Right lung (tissue), 5 donors: ENCODE results near the gene DDX11. TPM values are rescaled to one million over a fixed set of nuclear protein-coding genes. Genes with fewer than 3 reads are reported as not detected.
"Not testable (repeated sequence)": the region's sequence is repeated elsewhere in the genome, so short reads cannot be mapped to it uniquely, and the experiment has no call there.

Source experiments
- DNase-seq, 2 donors: peaks; one replicate each; pipeline ENCODE4 v3.0.0-alpha.2; 2013
- polyA plus RNA-seq, 5 donors: library from polyadenylated mRNA; unstranded; fragments of 120-200 nt; gene quantifications; one replicate each; pipeline versions ENCODE4 v1.2.1 to v1.2.3, GENCODE V29; 2013; ENCODE audit warnings: inconsistent platforms in 1 of 5, low replicate concordance in 1 of 5; ENCODE audit not compliant: insufficient read length in 5 of 5, insufficient read depth in 1 of 5

DDX11 gene
- polyA plus RNA-seq, 5 donors: 53.9 to 93.3 (median 61.9) TPM

- DNase-seq: no peak
Observed at GRCh38 chr12:31057671-31058070, 16.0 kb upstream of the DDX11 start.

DNA sequence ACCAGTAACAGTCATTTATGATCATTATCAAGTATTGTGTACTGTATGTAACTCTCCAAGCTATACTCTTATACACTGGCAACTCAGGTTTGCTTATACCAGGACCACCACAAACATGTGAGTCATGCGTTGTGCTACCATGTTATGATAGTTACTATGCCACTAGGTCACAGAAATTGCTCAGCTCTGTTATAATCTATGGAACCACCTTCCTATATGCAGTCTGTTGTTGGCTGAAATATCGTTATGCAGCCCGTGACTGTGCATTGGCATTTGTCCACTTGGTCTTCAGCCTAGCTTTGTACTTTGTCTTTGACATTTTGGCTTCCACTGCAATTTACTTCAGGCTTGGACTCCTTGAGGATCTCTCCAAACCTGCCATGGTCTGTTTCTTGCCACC, 7.5 kb upstream of the DDX11 start:
- DNase-seq: peak in 1 of 2 donors; percentile 18

GRCh38 chr12:31067656-31068055, 6.0 kb upstream of the DDX11 start:
- not testable (repeated sequence) for DNase-seq

GRCh38 chr12:31070971-31071740, 2.5 kb upstream of the DDX11 start:
- DNase-seq: not testable (repeated sequence)

DNA sequence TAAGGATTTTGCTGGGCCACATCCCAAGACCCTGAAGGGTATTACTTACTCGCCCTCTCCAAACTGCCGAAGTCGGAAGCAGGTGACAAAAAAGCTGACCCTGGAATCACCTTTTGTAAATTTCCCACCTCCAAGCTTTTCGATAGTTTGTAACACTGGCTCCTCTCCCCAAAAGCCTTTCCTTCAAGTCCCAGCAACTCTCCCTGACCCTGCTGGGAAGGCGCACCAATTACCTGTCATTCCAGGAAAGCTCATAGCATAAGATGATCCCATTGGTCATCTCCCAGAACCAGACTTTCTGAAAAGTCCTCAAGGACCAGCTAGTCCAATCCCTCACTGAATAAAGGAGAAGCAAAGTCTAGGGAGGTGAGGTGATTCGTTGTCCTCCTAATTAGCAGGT, 698 bp upstream of the DDX11 start:
- DNase-seq: not testable (repeated sequence)

DNA sequence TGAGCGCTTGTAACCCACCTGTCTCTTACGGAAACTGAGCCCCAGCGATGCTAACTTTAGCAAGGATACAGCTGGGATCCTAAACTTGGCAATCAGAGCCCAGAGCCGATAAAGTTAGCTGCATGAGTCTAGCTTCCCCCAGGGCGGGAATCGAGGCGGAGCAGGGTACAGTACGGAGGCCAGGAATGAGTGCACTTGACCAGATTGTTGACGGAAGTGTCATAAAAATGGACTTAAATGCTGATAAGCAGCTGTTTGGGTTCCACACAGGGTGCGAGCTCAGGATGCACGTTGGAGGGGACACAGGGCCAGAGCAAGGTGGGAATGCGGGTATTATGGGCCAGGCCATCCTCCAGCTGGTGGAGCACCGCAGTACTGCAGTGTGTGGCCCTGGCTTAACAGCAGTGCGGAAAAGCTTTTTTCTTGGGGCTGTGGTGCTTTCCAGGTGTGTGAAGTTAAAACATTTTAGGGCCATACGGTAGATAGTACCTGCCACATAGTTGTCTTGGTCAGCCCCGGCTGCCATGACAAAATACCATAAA, 744 bp downstream of the DDX11 start:
- not testable (repeated sequence) for DNase-seq

DNA sequence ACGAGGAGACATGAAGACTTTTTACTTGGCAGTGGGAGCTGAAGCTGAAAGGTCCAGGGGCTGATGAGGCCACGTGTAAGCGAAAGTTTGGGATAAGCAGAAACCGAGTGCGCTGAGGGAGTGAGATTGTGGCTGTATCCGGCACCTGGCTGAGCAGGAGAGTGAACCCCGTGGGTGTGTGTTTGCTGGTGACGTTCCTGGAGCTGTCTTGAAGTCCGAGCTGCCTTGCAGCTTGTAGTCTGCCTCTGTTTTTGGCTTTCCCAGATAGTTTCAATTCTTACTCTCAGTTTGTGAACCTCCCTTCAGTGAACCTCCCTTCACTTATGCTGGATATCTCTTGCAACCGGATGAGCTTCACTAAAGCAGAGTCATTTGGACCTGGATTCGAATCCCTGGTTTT, 2.5 kb downstream of the DDX11 start:
- not testable (repeated sequence) for DNase-seq

DNA sequence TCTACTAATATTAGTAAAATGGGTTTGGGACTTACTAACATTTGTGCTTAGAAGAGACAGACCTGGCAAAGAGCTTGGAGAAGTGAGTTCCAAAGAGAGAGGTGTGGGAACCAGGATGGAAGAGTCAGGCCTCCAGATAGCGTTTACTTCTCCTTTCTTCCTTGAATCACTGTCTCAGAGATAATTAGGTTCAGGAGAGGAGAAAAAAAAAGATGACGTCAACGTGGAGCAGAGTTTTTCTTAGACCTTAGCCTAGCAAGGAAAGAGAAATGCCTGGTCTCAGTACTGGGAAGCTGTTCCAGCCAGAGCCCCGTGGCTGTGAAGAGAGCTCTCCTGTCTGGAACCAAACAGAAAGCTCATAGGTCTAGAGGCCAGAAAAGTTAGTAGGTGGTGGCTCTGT, 3.4 kb downstream of the DDX11 start:
- not testable (repeated sequence) for DNase-seq

- DNase-seq: not testable (repeated sequence)
Observed at GRCh38 chr12:31077998-31078397, 4.3 kb downstream of the DDX11 start.

GRCh38 chr12:31079421-31079820, 5.8 kb downstream of the DDX11 start:
- DNase-seq: not testable (repeated sequence)

DNA sequence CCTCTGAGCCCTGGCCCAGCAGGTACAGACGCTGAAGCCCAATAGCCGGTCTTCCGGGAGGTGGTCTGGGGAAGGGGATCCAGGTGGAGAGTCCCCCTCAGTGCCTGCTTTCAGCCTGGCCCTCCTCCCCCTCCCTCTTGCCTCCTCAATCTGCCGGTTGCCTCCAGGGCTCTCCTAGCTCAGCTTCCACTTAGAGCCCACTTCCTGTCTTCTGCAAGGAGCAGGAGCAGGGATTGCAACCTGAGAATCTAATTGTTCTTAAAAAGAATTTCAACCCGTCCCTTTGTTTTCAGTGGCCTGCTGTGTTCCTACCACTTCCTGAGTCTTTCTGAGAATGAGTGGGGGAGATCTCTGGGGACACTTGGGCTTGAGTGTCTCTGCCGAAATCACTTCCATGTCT, 6.6 kb downstream of the DDX11 start:
- DNase-seq: not testable (repeated sequence)

GRCh38 chr12:31081274-31081673, 7.6 kb downstream of the DDX11 start:
- not testable (repeated sequence) for DNase-seq

DNA sequence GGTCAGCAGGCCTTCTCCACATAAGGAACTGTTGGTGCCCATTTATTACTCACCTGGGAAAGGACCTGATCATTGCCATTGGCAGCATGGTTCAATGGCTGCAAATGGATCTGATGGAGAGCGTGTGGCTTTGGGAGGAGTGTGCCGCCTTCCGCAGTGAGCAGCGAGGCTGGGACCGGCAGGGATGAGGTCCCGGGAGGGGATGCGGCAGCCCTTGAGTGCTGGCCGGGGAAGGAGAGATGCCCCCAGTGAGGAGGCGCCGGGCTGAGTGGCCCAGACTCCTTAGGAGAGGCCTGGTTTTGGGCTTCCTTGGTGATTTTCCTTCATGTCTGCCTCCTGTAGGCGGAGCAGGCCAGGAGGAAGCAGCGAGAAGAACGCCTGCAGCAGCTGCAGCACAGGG, 10.6 kb downstream of the DDX11 start:
- DNase-seq: not testable (repeated sequence)

- not testable (repeated sequence) for DNase-seq
Observed at GRCh38 chr12:31086032-31086431, 12.4 kb downstream of the DDX11 start.

DNA sequence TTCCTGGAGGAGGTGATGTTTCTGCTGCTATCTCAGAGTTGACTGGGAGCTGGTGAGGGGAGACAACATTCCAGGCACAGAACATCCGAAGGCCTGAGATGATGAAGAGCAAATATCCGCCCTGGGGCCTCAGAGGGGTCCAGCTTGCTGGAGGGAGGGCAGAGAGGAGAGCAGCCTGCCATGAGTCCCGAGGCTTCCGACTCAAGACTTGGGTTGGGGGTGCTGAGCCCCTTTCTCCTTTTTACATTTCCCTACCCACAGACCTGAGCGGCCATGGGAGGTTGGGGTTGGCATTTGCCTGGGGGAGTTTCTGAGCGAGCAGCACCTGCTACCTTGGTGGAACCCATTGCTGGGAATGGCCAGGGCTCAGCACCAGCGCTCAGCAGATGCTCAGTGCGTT, 13.8 kb downstream of the DDX11 start:
- not testable (repeated sequence) for DNase-seq

DNA sequence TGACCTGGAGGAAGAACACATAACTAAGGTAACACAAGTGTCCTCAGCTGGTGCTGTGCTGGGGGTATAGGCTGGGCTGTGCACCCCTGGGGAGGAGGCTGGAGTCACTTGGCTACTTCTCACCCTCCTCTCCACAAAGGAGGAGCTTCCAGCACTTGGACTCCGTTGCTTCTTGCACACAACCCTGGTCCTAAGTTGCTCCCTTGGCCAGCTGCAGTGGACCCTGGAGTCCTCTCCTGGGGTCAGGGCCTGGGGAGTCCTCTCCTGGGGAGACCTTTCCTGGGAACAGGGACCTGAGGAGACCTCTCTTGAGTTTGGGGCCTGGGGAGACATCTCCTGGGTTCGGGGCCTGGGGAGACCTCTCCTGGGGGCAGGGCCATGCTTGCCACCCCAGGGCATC, 14.3 kb downstream of the DDX11 start:
- not testable (repeated sequence) for DNase-seq

DNA sequence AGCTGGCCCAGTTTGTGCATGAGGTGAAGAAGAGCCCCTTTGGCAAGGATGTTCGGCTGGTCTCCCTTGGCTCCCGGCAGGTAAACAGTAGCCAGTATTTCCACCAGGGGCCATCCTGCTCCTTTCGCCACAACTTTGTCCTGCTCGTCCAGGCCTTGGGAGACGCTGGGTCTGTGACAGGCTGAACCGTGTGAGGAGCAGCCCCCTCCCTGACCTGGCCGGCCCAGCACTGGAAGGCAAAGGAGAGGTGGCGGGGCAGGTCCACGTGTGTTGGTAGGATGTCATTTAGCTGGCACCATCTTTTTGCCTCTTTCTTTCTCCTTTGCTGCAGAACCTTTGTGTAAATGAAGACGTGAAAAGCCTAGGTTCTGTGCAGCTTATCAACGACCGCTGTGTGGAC, 15.4 kb downstream of the DDX11 start:
- DNase-seq: no peak

DNA sequence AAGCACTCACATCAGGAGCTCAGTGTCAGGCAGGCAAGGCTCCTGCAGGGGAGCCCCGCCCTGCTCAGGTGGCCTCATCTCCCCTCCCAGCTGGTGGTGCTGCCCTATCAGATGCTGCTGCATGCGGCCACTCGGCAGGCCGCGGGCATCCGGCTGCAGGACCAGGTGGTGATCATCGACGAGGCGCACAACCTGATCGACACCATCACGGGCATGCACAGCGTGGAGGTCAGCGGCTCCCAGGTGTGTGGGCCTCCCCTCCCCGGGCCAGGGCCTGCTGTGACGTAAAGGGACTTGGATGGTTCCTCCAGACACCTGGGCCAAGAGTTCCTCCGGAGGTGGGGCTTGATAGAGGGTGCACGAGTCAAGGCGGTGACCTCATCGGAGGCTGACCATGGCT, 18.0 kb downstream of the DDX11 start:
- DNase-seq: not testable (repeated sequence)

DNA sequence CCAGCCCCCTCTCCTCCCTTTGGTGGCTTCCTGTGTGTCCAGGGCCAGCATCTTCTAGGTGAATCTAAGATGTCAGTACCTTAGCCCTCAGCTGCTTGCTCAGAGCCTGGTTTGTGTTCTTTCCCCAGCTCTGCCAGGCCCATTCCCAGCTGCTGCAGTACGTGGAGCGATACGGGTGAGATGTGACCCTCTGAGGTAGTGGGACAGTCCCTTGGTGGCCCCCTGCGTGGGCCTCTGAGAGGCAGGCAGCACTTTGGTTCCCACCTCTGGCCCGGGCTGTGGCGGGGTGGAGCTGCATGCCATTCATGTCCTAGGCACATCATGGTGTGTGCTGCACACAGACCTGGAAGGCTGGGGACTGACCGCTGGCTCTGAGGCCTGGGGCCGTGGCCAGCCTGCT, 19.1 kb downstream of the DDX11 start:
- not testable (repeated sequence) for DNase-seq

GRCh38 chr12:31095080-31095860, 21.6 kb downstream of the DDX11 start:
- DNase-seq: not testable (repeated sequence)

GRCh38 chr12:31096251-31097065, 22.8 kb downstream of the DDX11 start:
- not testable (repeated sequence) for DNase-seq

DNA sequence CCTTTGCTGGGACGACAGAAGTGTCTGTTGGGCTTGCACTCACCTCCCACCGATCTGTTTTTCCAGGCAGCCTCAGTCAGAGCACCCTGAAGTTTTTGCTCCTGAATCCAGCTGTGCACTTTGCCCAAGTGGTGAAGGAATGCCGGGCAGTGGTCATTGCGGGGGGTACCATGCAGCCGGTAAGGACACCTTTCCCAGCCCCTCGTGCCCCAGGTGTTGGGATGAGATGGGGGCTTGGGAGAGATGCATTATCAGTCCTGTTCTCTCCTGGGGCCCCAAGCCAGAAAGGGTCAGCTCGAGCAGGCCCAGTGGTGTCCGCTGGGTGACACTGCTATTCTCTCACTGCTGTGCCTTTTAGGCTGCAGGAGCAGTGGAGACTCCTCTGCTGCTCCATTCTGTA, 24.2 kb downstream of the DDX11 start:
- DNase-seq: not testable (repeated sequence)
